GM12874 (cell line): Measurements from ENCODE around the gene FANCE.

Experiments
- CTCF ChIP-seq: IDR thresholded peaks from 2 replicates; pipeline ENCODE4 v1.5.1; 2011; ENCODE audit warnings: low read depth, mild to moderate bottlenecking, control low read depth, low read length, moderate library complexity; ENCODE audit not compliant: insufficient read depth

Gene FANCE

GRCh38 chr6:35498422-35499067 is 46.4 kb downstream of the FANCE start:
- TF ChIP-seq CTCF: no peak

- no peak for TF ChIP-seq CTCF
Measured at GRCh38 chr6:35499372-35499771, 47.2 kb downstream of the FANCE start.

GRCh38 chr6:35500782-35501181 is 48.6 kb downstream of the FANCE start:
- TF ChIP-seq CTCF: no peak

GRCh38 chr6:35501784-35502183 is 49.6 kb downstream of the FANCE start:
- TF ChIP-seq CTCF: no peak

GRCh38 chr6:35503534-35503933 is 51.4 kb downstream of the FANCE start:
- no peak for TF ChIP-seq CTCF

- no peak for TF ChIP-seq CTCF
Measured at GRCh38 chr6:35505999-35506412, 53.9 kb downstream of the FANCE start.

GRCh38 chr6:35506536-35506935 is 54.4 kb downstream of the FANCE start:
- TF ChIP-seq CTCF: no peak
